Sigmoid colon (tissue), 7 donors: Measurements from ENCODE around the gene CALML4. TPM values are rescaled to one million over a fixed set of nuclear protein-coding genes. Genes with fewer than 3 reads are reported as not detected.

Source experiments
- DNase-seq: peaks from one replicate; pipeline ENCODE4 v3.0.0-alpha.2; 2019
- H3K27ac ChIP-seq, 4 donors: fragments of 200-600 bp; sonication (generic); one replicate each; pipeline ENCODE4 v1.5.1; 2016 to 2019; ENCODE audit warnings: mild to moderate bottlenecking in 1 of 4
- H3K27me3 ChIP-seq, 3 donors: fragments of 200-600 bp; sonication (generic); one replicate each; pipeline ENCODE4 v1.5.1; 2019; ENCODE audit warnings: mild to moderate bottlenecking in 1 of 3
- H3K36me3 ChIP-seq, 4 donors: fragments of 200-600 bp; sonication (generic); one replicate each; pipeline ENCODE4 v1.5.1; 2016 to 2019
- H3K4me1 ChIP-seq, 4 donors: fragments of 200-600 bp; sonication (generic); one replicate each; pipeline ENCODE4 v1.5.1; 2017 to 2019
- H3K4me3 ChIP-seq, 4 donors: fragments of 200-600 bp; sonication (generic); one replicate each; pipeline ENCODE4 v1.5.1; 2017 to 2019; ENCODE audit warnings: mild to moderate bottlenecking in 2 of 4, moderate library complexity in 1 of 4
- H3K9me3 ChIP-seq, 4 donors: fragments of 200-600 bp in 3 of 4; sonication (generic) in 3 of 4; one replicate each; pipeline versions ENCODE4 v1.5.1 to v1.6.1; 2013 to 2019
- EP300 ChIP-seq, 4 donors: sonication (generic); formaldehyde crosslinking; IDR thresholded peaks; one replicate each; pipeline ENCODE4 v1.6.1; 2017; ENCODE audit warnings: antibody characterized with exemption in 4 of 4
- POLR2A ChIP-seq, 2 donors: fragments of 450-650 bp; IDR thresholded peaks; one replicate each; pipeline ENCODE4 v1.6.1; 2016; ENCODE audit warnings: antibody characterized with exemption in 2 of 2, mild to moderate bottlenecking in 2 of 2, moderate library complexity in 2 of 2
- POLR2AphosphoS5 ChIP-seq, 4 donors: sonication (generic); formaldehyde crosslinking; IDR thresholded peaks; one replicate each; pipeline ENCODE4 v1.6.1; 2017; ENCODE audit warnings: antibody characterized with exemption in 4 of 4
- WGBS, 2 donors: extraction: QIAGEN DNeasy Blood & Tissue Kit; methylation state at CpG; one replicate each; pipeline ENCODE4 v1.1.7; 2013; 5-methylcytosine and 5-hydroxymethylcytosine counted together
- intact Hi-C: fragments of 100-400 bp; cut with DNase I; formaldehyde crosslinking; loops from one replicate; pipeline ENCODE4 v1.15.1; 2023
- polyA plus RNA-seq, 3 donors: library from polyadenylated mRNA; stranded (reverse); fragments of 200-250 nt; gene quantifications; one replicate each; pipeline ENCODE4 v1.2.3, GENCODE V29; 2013
- total RNA-seq, 4 donors: library from RNA; depleted of rRNA; stranded (reverse); fragments of >200 nt; gene quantifications; one replicate each; pipeline ENCODE4 v1.1.0, GENCODE V29; 2016
- TF ChIP-seq, protein P1 (sequence below), 4 experiments: fragments of 450-650 bp in 3 of 4; fragments of 200-600 bp in 1 of 4; IDR thresholded peaks; one replicate each; pipeline ENCODE4 v1.5.1; 2016 to 2019; ENCODE audit warnings: antibody characterized with exemption in 4 of 4, mild to moderate bottlenecking in 3 of 4, moderate library complexity in 2 of 4
- donor health status: healthy with polysubstance abuse.
- donor health status: Bipolar disorder and iron deficiency.
- donor health status: healthy.

The CALML4 gene
- total and polyA plus RNA-seq, 7 donors: 3.9 to 309 (median 10.9) TPM

DNA sequence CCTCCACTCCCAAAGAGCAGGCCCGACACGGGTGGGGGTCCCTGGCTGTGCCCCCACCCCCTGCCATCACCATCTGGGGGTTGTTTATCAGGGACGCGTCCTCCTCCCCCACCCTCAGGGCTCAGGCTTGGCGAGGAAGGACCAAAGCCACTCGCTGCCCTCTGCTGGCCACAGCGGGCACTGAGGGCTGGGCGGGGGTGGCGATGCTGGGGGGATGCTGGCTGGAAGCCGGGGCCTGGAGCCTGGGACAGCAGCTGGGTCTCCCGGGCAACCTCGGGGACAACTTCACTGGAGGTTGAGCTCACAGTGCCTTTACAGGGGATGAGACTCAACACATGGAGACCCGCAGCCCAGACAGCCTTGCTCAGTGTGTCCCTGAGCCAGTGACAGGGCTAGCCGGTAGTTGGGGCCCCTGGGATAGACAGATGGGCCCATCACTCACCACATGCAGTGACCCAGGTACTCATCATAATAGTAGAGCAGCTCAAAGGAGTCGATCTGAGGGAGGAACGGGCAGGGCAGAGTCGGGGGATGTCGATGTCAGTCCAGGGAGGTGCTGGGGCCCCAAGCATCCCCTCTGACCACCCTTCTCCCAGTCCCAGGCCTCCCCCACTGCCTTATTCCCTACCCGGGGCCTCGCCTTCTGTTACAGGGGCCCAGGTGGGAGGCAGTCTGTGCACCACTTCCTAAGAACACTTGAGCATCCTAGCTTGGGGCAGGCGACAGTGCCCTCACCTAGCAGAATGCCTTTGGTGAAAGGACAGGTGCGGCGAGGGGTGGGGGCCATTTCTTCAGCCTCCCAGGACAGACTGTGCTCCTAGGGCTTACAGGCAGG, 5.9 kb upstream of the CALML4 start:
- H3K27ac ChIP-seq: peak overlapping the region in 3 of 4 donors; percentile 32 to 60 (median 54)
- 45 to 57% methylated on average over 23 of the region's 23 CpGs for WGBS, 2 donors

DNA sequence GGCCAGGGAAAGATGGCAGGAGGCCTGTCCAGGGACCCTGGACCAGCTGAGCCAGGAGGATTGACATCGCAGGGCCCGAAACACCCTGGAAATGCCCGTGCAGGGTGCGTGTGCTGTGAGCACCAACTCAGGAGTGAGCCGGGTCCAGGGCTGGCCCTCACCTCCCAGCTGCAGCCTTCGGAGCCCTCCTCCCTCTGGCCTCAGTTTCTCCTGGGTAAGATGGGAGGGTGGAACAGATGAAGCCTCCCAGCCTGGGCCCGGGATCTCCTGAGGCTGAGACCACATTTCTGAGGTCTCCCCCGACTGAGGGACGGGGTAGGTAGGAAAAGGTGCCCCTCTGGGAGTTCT, 5.3 kb upstream of the CALML4 start:
- no peaks in the 10 kb centered on the region for H3K36me3 ChIP-seq
- 79 to 82% methylated on average over 9 of the region's 9 CpGs for WGBS, 2 donors
- no peaks in the 10 kb centered on the region for H3K9me3 ChIP-seq
- intact Hi-C loops: loop anchor here (2.0 to 10.0 kb wide), 2 partner anchors 156 to 348 kb away; partner anchors contain the start of gene PIAS1
- H3K27ac ChIP-seq: peak overlapping the region in 3 of 4 donors; percentile 32 to 60 (median 54)
- H3K4me1 ChIP-seq: peaks cover 0 to 26% (median 24%) of the 10 kb centered on the region in 4 donors
- no peaks in the 10 kb centered on the region for H3K27me3 ChIP-seq
- peak overlapping the region in 3 of 4 donors; percentile 27 to 37 (median 35) for H3K4me3 ChIP-seq
- DNase-seq: no peak
- TF ChIP-seq POLR2A (IDR thresholded peaks at IDR 0.05) (no peak), EP300 (IDR thresholded peaks at IDR 0.05) (no peak), POLR2AphosphoS5 (IDR thresholded peaks at IDR 0.05) (no peak)
- TF ChIP-seq, protein P1, sequence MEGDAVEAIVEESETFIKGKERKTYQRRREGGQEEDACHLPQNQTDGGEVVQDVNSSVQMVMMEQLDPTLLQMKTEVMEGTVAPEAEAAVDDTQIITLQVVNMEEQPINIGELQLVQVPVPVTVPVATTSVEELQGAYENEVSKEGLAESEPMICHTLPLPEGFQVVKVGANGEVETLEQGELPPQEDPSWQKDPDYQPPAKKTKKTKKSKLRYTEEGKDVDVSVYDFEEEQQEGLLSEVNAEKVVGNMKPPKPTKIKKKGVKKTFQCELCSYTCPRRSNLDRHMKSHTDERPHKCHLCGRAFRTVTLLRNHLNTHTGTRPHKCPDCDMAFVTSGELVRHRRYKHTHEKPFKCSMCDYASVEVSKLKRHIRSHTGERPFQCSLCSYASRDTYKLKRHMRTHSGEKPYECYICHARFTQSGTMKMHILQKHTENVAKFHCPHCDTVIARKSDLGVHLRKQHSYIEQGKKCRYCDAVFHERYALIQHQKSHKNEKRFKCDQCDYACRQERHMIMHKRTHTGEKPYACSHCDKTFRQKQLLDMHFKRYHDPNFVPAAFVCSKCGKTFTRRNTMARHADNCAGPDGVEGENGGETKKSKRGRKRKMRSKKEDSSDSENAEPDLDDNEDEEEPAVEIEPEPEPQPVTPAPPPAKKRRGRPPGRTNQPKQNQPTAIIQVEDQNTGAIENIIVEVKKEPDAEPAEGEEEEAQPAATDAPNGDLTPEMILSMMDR (IDR thresholded peaks at IDR 0.05): no peak

More for the DNA sequence above, 5.9 kb upstream of the CALML4 start:
- intact Hi-C loops: loop anchor here (2.0 to 10.0 kb wide), 2 partner anchors 156 to 348 kb away; partner anchors contain the start of gene PIAS1
- Histone ChIP-seq H3K4me1 (peaks cover 0 to 20% (median 18%) of the 10 kb centered on the region in 4 donors), H3K27me3 (no peaks in the 10 kb centered on the region), H3K36me3 (peaks cover 0 to under 1% (median 0%) of the 10 kb centered on the region in 4 donors), H3K9me3 (no peaks in the 10 kb centered on the region), H3K4me3 (peak overlapping the region in 3 of 4 donors; percentile 27 to 37 (median 35))
- DNase-seq: peak; percentile 87
- TF ChIP-seq, protein P1 (IDR thresholded peaks at IDR 0.05): peak; percentile 93 to 97 (median 94)
- TF ChIP-seq POLR2A (IDR thresholded peaks at IDR 0.05): no peak
- peak in 1 of 4 donors; percentile 43 for TF ChIP-seq POLR2AphosphoS5 (IDR thresholded peaks at IDR 0.05)
- TF ChIP-seq EP300 (IDR thresholded peaks at IDR 0.05): no peak

DNA sequence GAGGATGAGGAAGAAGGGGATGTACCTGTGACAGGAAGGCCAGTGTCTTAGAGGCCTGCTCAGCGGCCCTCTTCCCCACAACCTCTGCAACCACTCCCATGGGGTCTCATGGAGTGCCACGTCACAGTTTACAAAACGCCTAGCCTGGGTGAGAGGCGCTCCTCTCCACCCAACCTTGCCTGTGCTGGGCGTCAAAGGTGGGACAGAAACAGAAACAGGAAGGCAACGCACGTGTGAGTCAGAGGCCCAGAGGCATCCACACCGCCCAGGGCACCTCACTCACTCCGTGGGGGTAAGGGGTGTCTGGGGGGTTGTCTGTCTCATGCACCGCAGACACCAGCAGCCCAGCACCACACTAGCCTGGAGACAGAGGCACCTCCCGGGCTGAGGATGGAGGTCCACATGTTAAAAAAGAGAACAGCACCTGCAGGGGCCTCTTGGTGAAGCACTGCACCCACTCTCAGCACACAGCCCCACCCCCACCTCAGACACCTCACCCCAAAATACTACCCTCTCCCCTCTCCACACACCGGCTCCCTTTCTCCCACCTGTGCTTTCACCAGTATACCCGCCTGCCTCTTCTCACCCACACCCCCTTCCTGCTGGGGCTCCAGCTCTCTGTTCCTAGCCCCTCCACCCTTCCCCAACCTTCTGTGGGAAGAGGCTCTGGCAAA, 4.7 kb upstream of the CALML4 start:
- Histone ChIP-seq H3K4me1 (peaks cover 0 to 31% (median 29%) of the 10 kb centered on the region in 4 donors), H3K27ac (peak overlapping the region in 1 of 4 donors; percentile 60), H3K4me3 (no peak overlapping the region), H3K9me3 (no peaks in the 10 kb centered on the region), H3K36me3 (no peaks in the 10 kb centered on the region), H3K27me3 (no peaks in the 10 kb centered on the region)
- intact Hi-C loops: loop anchor here (2.0 to 10.0 kb wide), 3 partner anchors 155 to 665 kb away; partner anchors contain the start of genes MAP2K5 and PIAS1
- TF ChIP-seq POLR2A (IDR thresholded peaks at IDR 0.05) (no peak), POLR2AphosphoS5 (IDR thresholded peaks at IDR 0.05) (no peak), EP300 (IDR thresholded peaks at IDR 0.05) (no peak)
- TF ChIP-seq, protein P1 (IDR thresholded peaks at IDR 0.05): no peak
- 57 to 76% methylated on average over 13 of the region's 13 CpGs for WGBS, 2 donors
- peak; percentile 62 for DNase-seq

DNA sequence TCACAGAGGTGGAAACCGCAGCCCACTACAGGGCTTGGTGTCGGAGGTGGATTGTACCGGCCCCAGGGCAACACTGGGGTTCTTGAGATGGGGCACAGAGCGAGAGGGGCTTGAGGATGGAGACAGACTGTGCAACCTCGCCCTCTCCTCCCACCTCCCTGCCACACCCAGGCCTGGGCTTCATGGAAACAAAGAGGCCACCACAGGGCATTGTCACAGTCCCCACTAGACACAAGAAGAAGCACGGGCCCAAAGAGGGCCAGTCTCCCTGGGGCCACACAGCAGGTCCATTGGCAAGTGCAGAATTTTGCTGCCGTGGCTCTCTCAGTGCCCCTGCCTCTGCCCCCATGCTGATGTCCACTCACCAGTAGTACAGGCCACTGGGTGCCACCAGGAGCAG, 4.1 kb upstream of the CALML4 start:
- peaks cover 0 to 37% (median 35%) of the 10 kb centered on the region in 4 donors for H3K4me1 ChIP-seq
- no peaks in the 10 kb centered on the region for H3K36me3 ChIP-seq
- intact Hi-C loops: loop anchor here (10.0 kb wide), 1 partner anchor 664 kb away; the partner anchor contains the start of gene MAP2K5
- no peak overlapping the region for H3K4me3 ChIP-seq
- no peaks in the 10 kb centered on the region for H3K9me3 ChIP-seq
- H3K27ac ChIP-seq: no peak overlapping the region
- peak; percentile 63 for DNase-seq
- H3K27me3 ChIP-seq: no peaks in the 10 kb centered on the region
- 78 to 88% methylated on average over 7 of the region's 7 CpGs for WGBS, 2 donors
- TF ChIP-seq, protein P1 (IDR thresholded peaks at IDR 0.05): no peak
- TF ChIP-seq POLR2A (IDR thresholded peaks at IDR 0.05): no peak
- TF ChIP-seq POLR2AphosphoS5 (IDR thresholded peaks at IDR 0.05): no peak
- no peak for TF ChIP-seq EP300 (IDR thresholded peaks at IDR 0.05)
